AG09319 (cell line): ENCODE data around the gene GFPT1.

Source experiments
- DNase-seq: peaks from one replicate; pipeline ENCODE4 v3.0.0-alpha.2; 2010; ENCODE audit warnings: low read depth; ENCODE audit errors: extremely low read depth
- CTCF ChIP-seq: IDR thresholded peaks from 2 replicates; pipeline ENCODE4 v1.5.1; 2011; ENCODE audit warnings: low read depth, mild to moderate bottlenecking, inconsistent platforms, low read length, moderate library complexity

Gene GFPT1

GRCh38 chr2:69390471-69390870 is 3.4 kb upstream of the GFPT1 start:
- no peak for TF ChIP-seq CTCF
- no peak for DNase-seq

- TF ChIP-seq CTCF = no peak
- DNase-seq = no peak
Observed at GRCh38 chr2:69390001-69390400, 3.0 kb upstream of the GFPT1 start.

- DNase-seq = no peak
Observed at GRCh38 chr2:69389271-69389670, 2.2 kb upstream of the GFPT1 start.

GRCh38 chr2:69387770-69388481 is 899 bp upstream of the GFPT1 start:
- DNase-seq = no peak

More at GRCh38 chr2:69389271-69389670, 2.2 kb upstream of the GFPT1 start:
- no peak for TF ChIP-seq CTCF

GRCh38 chr2:69386360-69386759 is 667 bp downstream of the GFPT1 start:
- no peak for DNase-seq
- no peak for TF ChIP-seq CTCF

More at GRCh38 chr2:69387770-69388481, 899 bp upstream of the GFPT1 start:
- no peak for TF ChIP-seq CTCF

- no peak for TF ChIP-seq CTCF
- peak; percentile 48 for DNase-seq
Observed at GRCh38 chr2:69385443-69386151, 1.4 kb downstream of the GFPT1 start.

GRCh38 chr2:69384618-69385081 is 2.4 kb downstream of the GFPT1 start:
- no peak for DNase-seq

More at GRCh38 chr2:69384618-69385081, 2.4 kb downstream of the GFPT1 start:
- TF ChIP-seq CTCF = no peak
